IMR-90 (cell line): ENCODE measurements around the gene RUNX2. TPM values are rescaled to one million over a fixed set of nuclear protein-coding genes. Genes with fewer than 3 reads are reported as not detected.

Source experiments
- ATAC-seq: fragments of 200-7000 bp; cut with Tn5 transposase; 2 replicates; pipeline ENCODE4 v1.9.1; 2020; ENCODE audit warnings: low read depth, mild to moderate bottlenecking, moderate library complexity
- BruUV-seq: library from RNA; stranded (reverse); fragments of 400-500 nt; replicated peaks from 2 replicates; lab custom pipeline; 2021; lab: Mats Ljungman, UMichigan
- CTCF ChIA-PET: fragments of 300-600 bp; formaldehyde crosslinking; extraction: SDS; loops from one replicate; lab custom pipeline; 2021; ENCODE audit warnings: antibody characterized with exemption; lab: Yijun Ruan, JAX
- POLR2A ChIA-PET: fragments of 300-600 bp; sonication (Branson Sonifier 250); formaldehyde crosslinking; loops from one replicate; lab custom pipeline; 2022; ENCODE audit warnings: antibody characterized with exemption; ENCODE audit not compliant: unreplicated experiment; lab: Charles Lee
- DNase-seq: peaks from one replicate; pipeline ENCODE4 v3.0.0; 2013
- H2AFZ ChIP-seq: replicated peaks from 2 replicates; pipeline ENCODE3; 2013; ENCODE audit warnings: low read length, mild to moderate bottlenecking; ENCODE audit not compliant: poor library complexity
- H2AK5ac ChIP-seq: 2 replicates; pipeline ENCODE4 v1.6.1; 2013; ENCODE audit warnings: low read depth, low read length, inconsistent platforms
- H2AK9ac ChIP-seq: replicated peaks from 2 replicates; pipeline ENCODE3; 2013; ENCODE audit warnings: mild to moderate bottlenecking, low read depth, low read length, moderate library complexity; ENCODE audit not compliant: poor library complexity
- H2BK120ac ChIP-seq: 2 replicates; pipeline ENCODE4 v1.6.1; 2013; ENCODE audit warnings: low read depth, low read length, inconsistent platforms
- H2BK15ac ChIP-seq: 3 replicates; pipeline ENCODE4 v1.6.1; 2013; ENCODE audit warnings: low read depth, low read length, inconsistent platforms
- H2BK20ac ChIP-seq: 2 replicates; pipeline ENCODE4 v1.6.1; 2013; ENCODE audit warnings: low read depth, mild to moderate bottlenecking, inconsistent platforms, low read length, moderate library complexity
- H2BK5ac ChIP-seq: 2 replicates; pipeline ENCODE4 v1.6.1; 2013; ENCODE audit warnings: mild to moderate bottlenecking, low read depth, low read length, inconsistent platforms; ENCODE audit not compliant: poor library complexity, severe bottlenecking
- H3K14ac ChIP-seq: replicated peaks from 2 replicates; pipeline ENCODE4 v1.6.1; 2013; ENCODE audit warnings: low read depth, low read length, inconsistent platforms
- H3K18ac ChIP-seq: 2 replicates; pipeline ENCODE4 v1.6.1; 2013; ENCODE audit warnings: low read depth, low read length, control low read depth
- H3K23ac ChIP-seq: 2 replicates; pipeline ENCODE4 v1.6.1; 2013; ENCODE audit warnings: low read depth, low read length, inconsistent platforms
- H3K27ac ChIP-seq: 2 replicates; pipeline ENCODE4 v1.5.1; 2013; ENCODE audit warnings: mild to moderate bottlenecking, control low read depth, low read length; ENCODE audit not compliant: insufficient read depth
- H3K27me3 ChIP-seq: 2 replicates; pipeline ENCODE4 v1.6.1; 2013; ENCODE audit warnings: low read length; ENCODE audit not compliant: control insufficient read depth, insufficient read depth
- H3K36me3 ChIP-seq: 2 replicates; pipeline ENCODE4 v1.6.1; 2013; ENCODE audit warnings: low read length, mixed read lengths; ENCODE audit not compliant: control insufficient read depth, insufficient read depth
- H3K4ac ChIP-seq: 2 replicates; pipeline ENCODE4 v1.6.1; 2013; ENCODE audit warnings: low read depth, low read length, inconsistent platforms
- H3K4me1 ChIP-seq: 2 replicates; pipeline ENCODE4 v1.6.1; 2013; ENCODE audit warnings: low read length, mixed read lengths; ENCODE audit not compliant: control insufficient read depth, insufficient read depth
- H3K4me2 ChIP-seq: 2 replicates; pipeline ENCODE4 v1.6.1; 2013; ENCODE audit warnings: low read depth, mild to moderate bottlenecking, control low read depth, low read length, moderate library complexity
- H3K4me3 ChIP-seq: 2 replicates; pipeline ENCODE4 v1.5.1; 2013; ENCODE audit warnings: low read depth, mild to moderate bottlenecking, control low read depth, low read length, moderate library complexity; ENCODE audit not compliant: insufficient read depth
- H3K56ac ChIP-seq: 2 replicates; pipeline ENCODE4 v1.6.1; 2013; ENCODE audit warnings: low read length, inconsistent platforms; ENCODE audit not compliant: insufficient read depth; ENCODE audit errors: extremely low read depth
- H3K79me1 ChIP-seq, 2 experiments: 2 replicates each; pipeline ENCODE4 v1.6.1; 2013; ENCODE audit warnings: low read length in 2 of 2, inconsistent platforms in 1 of 2, low read depth in 1 of 2
- H3K9ac ChIP-seq: 2 replicates; pipeline ENCODE4 v1.6.1; 2013; ENCODE audit warnings: low read depth, low read length, control low read depth
- H3K9me1 ChIP-seq: 2 replicates; pipeline ENCODE4 v1.6.1; 2013; ENCODE audit warnings: low read length, inconsistent platforms; ENCODE audit not compliant: insufficient read depth
- H3K9me3 ChIP-seq: 2 replicates; pipeline ENCODE4 v1.6.1; 2013; ENCODE audit warnings: low read length; ENCODE audit not compliant: control insufficient read depth, insufficient read depth
- H4K20me1 ChIP-seq: 2 replicates; pipeline ENCODE4 v1.6.1; 2013; ENCODE audit warnings: low read length, inconsistent platforms; ENCODE audit not compliant: insufficient read depth
- H4K5ac ChIP-seq: 2 replicates; pipeline ENCODE4 v1.6.1; 2013; ENCODE audit warnings: mild to moderate bottlenecking, low read depth, low read length, control low read depth
- H4K8ac ChIP-seq, 2 experiments: 2 replicates each; pipeline ENCODE4 v1.6.1; 2013; ENCODE audit warnings: low read depth in 2 of 2, low read length in 2 of 2, control low read depth in 1 of 2, inconsistent platforms in 1 of 2
- H4K91ac ChIP-seq: 2 replicates; pipeline ENCODE4 v1.6.1; 2013; ENCODE audit warnings: low read depth, low read length, inconsistent platforms; ENCODE audit not compliant: insufficient read depth
- BHLHE40 ChIP-seq: fragments of 150-350 bp; IDR thresholded peaks from 2 replicates; pipeline ENCODE4 v1.6.1; 2016; ENCODE audit warnings: mild to moderate bottlenecking, low read depth, low read length
- CHD1 ChIP-seq: IDR thresholded peaks from 2 replicates; pipeline ENCODE4 v1.6.1; 2012; ENCODE audit warnings: low read depth, low read length, improper control_type of control experiment
- FOS ChIP-seq: fragments of 150-350 bp; IDR thresholded peaks from 2 replicates; pipeline ENCODE4 v1.6.1; 2016; ENCODE audit warnings: low read depth, low read length
- MAFK ChIP-seq: IDR thresholded peaks from 2 replicates; pipeline ENCODE4 v1.6.1; 2012; ENCODE audit warnings: low read depth, low read length, improper control_type of control experiment
- MAZ ChIP-seq: IDR thresholded peaks from 2 replicates; pipeline ENCODE4 v1.6.1; 2012; ENCODE audit warnings: low read depth, mild to moderate bottlenecking, low read length, improper control_type of control experiment, moderate library complexity, borderline replicate concordance
- MXI1 ChIP-seq: IDR thresholded peaks from 2 replicates; pipeline ENCODE4 v1.6.1; 2012; ENCODE audit warnings: low read depth, mild to moderate bottlenecking, low read length, moderate library complexity, borderline replicate concordance
- NFE2L2 ChIP-seq: fragments of 150-350 bp; IDR thresholded peaks from 2 replicates; pipeline ENCODE4 v1.6.1; 2016; ENCODE audit warnings: low read depth, mild to moderate bottlenecking, low read length
- POLR2A ChIP-seq: IDR thresholded peaks from 2 replicates; pipeline ENCODE4 v1.6.1; 2012; ENCODE audit warnings: mild to moderate bottlenecking, low read depth, low read length
- RAD21 ChIP-seq: IDR thresholded peaks from 2 replicates; pipeline ENCODE4 v1.6.1; 2012; ENCODE audit warnings: low read length, improper control_type of control experiment
- RCOR1 ChIP-seq: IDR thresholded peaks from 2 replicates; pipeline ENCODE4 v1.6.1; 2012; ENCODE audit warnings: mild to moderate bottlenecking, low read length, improper control_type of control experiment; ENCODE audit not compliant: insufficient replicate concordance
- RFX5 ChIP-seq: IDR thresholded peaks from 2 replicates; pipeline ENCODE4 v1.8.0; 2012; ENCODE audit warnings: low read depth, mild to moderate bottlenecking, low read length, moderate library complexity
- WGBS, 2 experiments: methylation state at CpG; one replicate each; pipeline versions ENCODE4 v1.1.5 to v1.1.7; 2013; ENCODE audit warnings: missing lambda C conversion rate in 2 of 2; ENCODE audit not compliant: insufficient read length in 1 of 2; ENCODE audit errors: extremely low coverage in 2 of 2; 5-methylcytosine and 5-hydroxymethylcytosine counted together
- dilution Hi-C: fragments of 300-500 bp; cut with HindIII; formaldehyde crosslinking; loops from one replicate; pipeline ENCODE4 v1.14.3; 2018; ENCODE audit warnings: low sequenced_read_pairs; ENCODE audit not compliant: unreplicated experiment
- in situ Hi-C: fragments of 300-500 bp; cut with MboI; formaldehyde crosslinking; loops from 3 replicates; pipeline ENCODE4 v1.14.3; 2019; ENCODE audit warnings: low sequenced_read_pairs, inconsistent platforms, mixed read lengths
- intact Hi-C: fragments of 100-400 bp; cut with micrococcal nuclease; formaldehyde crosslinking; loops from 2 replicates; pipeline ENCODE4 v1.10.0; 2022
- polyA plus RNA-seq, 3 experiments: library from polyadenylated mRNA; depleted of rRNA; stranded (reverse); fragments of >200 nt; gene quantifications; 2 replicates each; pipeline ENCODE4 v1.2.3, GENCODE V29; 2012; ENCODE audit warnings: low replicate concordance in 1 of 3
- total RNA-seq: library from RNA; depleted of rRNA; stranded (reverse); fragments of >200 nt; gene quantifications from 2 replicates; pipeline ENCODE4 v1.2.3, GENCODE V29; 2012
- TF ChIP-seq, protein P1 (sequence below): fragments of 150-350 bp; IDR thresholded peaks from 2 replicates; pipeline ENCODE4 v1.6.1; 2017; ENCODE audit warnings: mild to moderate bottlenecking, antibody characterized with exemption, low read length, low read depth
- TF ChIP-seq, protein P2 (sequence below): conservative IDR thresholded peaks from 2 replicates; pipeline ENCODE4 v1.5.1; 2012; ENCODE audit warnings: mild to moderate bottlenecking, low read depth, low read length, improper control_type of control experiment
- TF ChIP-seq, protein P3 (sequence below): fragments of 150-350 bp; IDR thresholded peaks from 2 replicates; pipeline ENCODE4 v1.6.1; 2016; ENCODE audit warnings: low read depth, mild to moderate bottlenecking, low read length, moderate library complexity, borderline replicate concordance

Gene RUNX2
- total and polyA plus RNA-seq, 2 of the 4 experiments (the other 2 are of a cell fraction), result 2.3 to 4.7 TPM

- Histone ChIP-seq H3K36me3 (no peaks in the 10 kb centered on the region), H3K4me3 (no peak overlapping the region), H4K5ac (no peak overlapping the region), H3K9me3 (no peaks in the 10 kb centered on the region), H3K4me2 (no peak overlapping the region), H3K9ac (no peak overlapping the region), H2AFZ (peak overlapping the region; percentile 64), H3K18ac (no peak overlapping the region), H2BK5ac (no peak overlapping the region), H4K20me1 (no peaks in the 10 kb centered on the region), H2BK120ac (no peak overlapping the region), H4K91ac (no peak overlapping the region; the same call in 1 of the 2 replicates), H3K23ac (no peak overlapping the region), H3K27me3 (no peaks in the 10 kb centered on the region), H3K4ac (no peak overlapping the region; the same call in 1 of the 2 replicates), H3K9me1 (peaks cover 5% of the 10 kb centered on the region; the same call in 1 of the 2 replicates), H3K56ac (no peak overlapping the region), H2BK20ac (no peak overlapping the region), H2AK9ac (no peak overlapping the region), H4K8ac (no peak overlapping the region), H3K4me1 (no peaks in the 10 kb centered on the region; the same call in 1 of the 2 replicates), H2AK5ac (no peak overlapping the region), H2BK15ac (no peak overlapping the region), H3K79me1 (no peaks in the 10 kb centered on the region), H3K27ac (no peak overlapping the region), H3K14ac (no peak overlapping the region)
- ChIA-PET POLR2A (no interaction called here), CTCF (no interaction called here)
- in situ Hi-C loops, result no loop called here
- DNase-seq, result no peak
- no peak for ATAC-seq
- intact Hi-C loops, result no loop called here
- TF ChIP-seq MAFK, result no peak
- TF ChIP-seq MXI1, result no peak
- no peak for TF ChIP-seq NFE2L2
- no peak for TF ChIP-seq RFX5
- no peak for TF ChIP-seq BHLHE40
- TF ChIP-seq MAZ, result no peak
- TF ChIP-seq, protein P1, sequence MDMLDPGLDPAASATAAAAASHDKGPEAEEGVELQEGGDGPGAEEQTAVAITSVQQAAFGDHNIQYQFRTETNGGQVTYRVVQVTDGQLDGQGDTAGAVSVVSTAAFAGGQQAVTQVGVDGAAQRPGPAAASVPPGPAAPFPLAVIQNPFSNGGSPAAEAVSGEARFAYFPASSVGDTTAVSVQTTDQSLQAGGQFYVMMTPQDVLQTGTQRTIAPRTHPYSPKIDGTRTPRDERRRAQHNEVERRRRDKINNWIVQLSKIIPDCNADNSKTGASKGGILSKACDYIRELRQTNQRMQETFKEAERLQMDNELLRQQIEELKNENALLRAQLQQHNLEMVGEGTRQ, result no peak
- no peak for TF ChIP-seq POLR2A
- TF ChIP-seq, protein P2, sequence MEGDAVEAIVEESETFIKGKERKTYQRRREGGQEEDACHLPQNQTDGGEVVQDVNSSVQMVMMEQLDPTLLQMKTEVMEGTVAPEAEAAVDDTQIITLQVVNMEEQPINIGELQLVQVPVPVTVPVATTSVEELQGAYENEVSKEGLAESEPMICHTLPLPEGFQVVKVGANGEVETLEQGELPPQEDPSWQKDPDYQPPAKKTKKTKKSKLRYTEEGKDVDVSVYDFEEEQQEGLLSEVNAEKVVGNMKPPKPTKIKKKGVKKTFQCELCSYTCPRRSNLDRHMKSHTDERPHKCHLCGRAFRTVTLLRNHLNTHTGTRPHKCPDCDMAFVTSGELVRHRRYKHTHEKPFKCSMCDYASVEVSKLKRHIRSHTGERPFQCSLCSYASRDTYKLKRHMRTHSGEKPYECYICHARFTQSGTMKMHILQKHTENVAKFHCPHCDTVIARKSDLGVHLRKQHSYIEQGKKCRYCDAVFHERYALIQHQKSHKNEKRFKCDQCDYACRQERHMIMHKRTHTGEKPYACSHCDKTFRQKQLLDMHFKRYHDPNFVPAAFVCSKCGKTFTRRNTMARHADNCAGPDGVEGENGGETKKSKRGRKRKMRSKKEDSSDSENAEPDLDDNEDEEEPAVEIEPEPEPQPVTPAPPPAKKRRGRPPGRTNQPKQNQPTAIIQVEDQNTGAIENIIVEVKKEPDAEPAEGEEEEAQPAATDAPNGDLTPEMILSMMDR, result no peak
- TF ChIP-seq, protein P3, sequence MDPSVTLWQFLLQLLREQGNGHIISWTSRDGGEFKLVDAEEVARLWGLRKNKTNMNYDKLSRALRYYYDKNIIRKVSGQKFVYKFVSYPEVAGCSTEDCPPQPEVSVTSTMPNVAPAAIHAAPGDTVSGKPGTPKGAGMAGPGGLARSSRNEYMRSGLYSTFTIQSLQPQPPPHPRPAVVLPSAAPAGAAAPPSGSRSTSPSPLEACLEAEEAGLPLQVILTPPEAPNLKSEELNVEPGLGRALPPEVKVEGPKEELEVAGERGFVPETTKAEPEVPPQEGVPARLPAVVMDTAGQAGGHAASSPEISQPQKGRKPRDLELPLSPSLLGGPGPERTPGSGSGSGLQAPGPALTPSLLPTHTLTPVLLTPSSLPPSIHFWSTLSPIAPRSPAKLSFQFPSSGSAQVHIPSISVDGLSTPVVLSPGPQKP, result no peak
- no peak for TF ChIP-seq FOS
- no peak for TF ChIP-seq RCOR1
- no peak for TF ChIP-seq CHD1
- TF ChIP-seq RAD21, result no peak
- WGBS, 2 experiments, result 97% methylated on average over 6 of the region's 9 CpGs; no CpG with 5 or more reads in 1 of the 2 experiments
- dilution Hi-C loops, result no loop called here
- BruUV-seq, result no TSS peak
Observed at GRCh38 chr6:45687570-45687969, 359.4 kb downstream of the RUNX2 start.
